HG03066 (cell line): Measurements from ENCODE around the gene SHANK3.
"Not testable (repeated sequence)": the region's sequence is repeated elsewhere in the genome, so short reads cannot be mapped to it uniquely, and the experiment has no call there.

Experiments
- ATAC-seq: cut with Tn5 transposase; IDR thresholded peaks from one replicate; pipeline ENCODE4 v1.9.1; 2021; ENCODE audit warnings: low read depth; ENCODE audit not compliant: unreplicated experiment

Gene SHANK3

GRCh38 chr22:50672471-50673230 lies at the start of gene SHANK3:
SHANK3 (plus strand) TSS chr22:50672823.
- ATAC-seq, result no peak

- no peak for ATAC-seq
These were observed 48.1 kb upstream of the SHANK3 start for GRCh38 chr22:50624347-50625130.

GRCh38 chr22:50625131-50625567 lies 47.5 kb upstream of the SHANK3 start:
- no peak for ATAC-seq

DNA sequence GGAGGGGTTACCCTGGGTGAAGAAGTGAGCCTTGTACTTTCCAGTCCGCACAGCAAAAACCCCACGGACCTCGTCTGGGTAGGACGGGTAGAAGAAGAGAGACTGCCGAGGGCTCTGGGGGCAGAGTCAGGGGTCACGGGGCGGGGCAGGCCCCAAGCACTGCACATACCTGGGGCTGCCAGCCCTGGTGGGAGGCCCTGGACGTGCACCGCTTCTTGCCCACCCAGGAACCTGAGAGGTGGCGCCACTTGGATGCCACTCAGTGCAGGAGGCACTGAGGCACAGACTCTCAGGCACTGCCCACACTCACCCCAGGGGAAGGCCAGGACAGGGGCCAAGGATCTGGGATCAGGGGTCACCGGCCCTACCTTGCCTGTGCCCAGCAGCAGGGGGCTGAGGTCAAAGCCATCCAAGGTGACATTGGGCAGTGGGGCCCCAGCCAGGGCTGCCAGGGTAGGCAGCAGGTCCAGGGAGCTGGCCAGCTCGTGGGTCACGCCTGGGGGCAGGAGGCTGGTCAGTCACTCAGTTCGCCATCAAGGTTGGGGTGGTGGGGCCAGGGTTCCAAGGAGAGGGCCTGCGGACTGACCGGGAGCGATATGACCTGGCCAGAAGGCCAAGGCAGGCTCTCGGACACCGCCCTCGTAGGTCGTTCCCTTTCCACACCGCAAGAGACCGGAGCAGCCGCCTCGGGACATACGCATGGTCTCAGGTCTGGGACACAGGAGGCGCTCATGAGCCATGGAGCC lies 46.9 kb upstream of the SHANK3 start:
- ATAC-seq, result no peak

GRCh38 chr22:50626314-50626849 lies 46.2 kb upstream of the SHANK3 start:
- ATAC-seq, result no peak

DNA sequence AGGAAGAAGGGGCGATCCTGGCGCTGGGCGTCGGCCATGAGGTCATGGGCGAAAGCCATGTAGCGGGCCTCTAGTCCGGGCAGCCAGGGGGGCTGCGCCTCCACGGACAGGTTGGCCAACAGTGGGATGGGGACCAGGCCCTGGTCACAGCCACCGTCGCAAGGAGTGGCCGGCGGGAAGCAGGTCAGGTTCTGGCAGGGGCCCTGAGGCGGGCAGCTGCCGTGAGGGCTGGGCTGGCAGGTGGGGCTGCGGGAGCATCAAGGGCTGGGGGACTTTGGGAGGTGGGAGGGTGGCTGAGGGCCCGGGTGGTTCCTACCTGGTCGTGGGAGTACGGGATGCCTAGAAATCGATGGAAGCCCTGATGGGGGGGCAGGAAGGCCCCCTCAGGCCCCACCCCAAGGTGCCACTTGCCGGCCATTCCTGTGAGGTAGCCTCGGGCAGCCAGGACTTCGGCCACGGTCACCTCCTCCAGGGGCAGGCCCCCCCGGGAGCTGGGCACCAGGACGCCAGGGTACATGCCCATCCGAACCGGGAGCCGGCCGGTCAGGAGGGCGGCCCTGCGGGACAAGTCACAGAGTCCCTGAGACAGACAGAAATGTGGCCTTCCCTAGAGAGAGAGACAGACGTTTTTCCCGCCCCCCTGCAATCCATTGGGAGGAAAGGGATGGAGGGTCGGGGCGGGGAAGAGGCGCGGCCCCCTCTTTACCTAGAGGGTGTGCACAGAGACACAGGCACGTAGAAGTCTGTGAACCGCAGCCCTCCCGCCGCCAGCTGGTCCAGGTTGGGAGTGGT lies 45.6 kb upstream of the SHANK3 start:
- ATAC-seq, result no peak

DNA sequence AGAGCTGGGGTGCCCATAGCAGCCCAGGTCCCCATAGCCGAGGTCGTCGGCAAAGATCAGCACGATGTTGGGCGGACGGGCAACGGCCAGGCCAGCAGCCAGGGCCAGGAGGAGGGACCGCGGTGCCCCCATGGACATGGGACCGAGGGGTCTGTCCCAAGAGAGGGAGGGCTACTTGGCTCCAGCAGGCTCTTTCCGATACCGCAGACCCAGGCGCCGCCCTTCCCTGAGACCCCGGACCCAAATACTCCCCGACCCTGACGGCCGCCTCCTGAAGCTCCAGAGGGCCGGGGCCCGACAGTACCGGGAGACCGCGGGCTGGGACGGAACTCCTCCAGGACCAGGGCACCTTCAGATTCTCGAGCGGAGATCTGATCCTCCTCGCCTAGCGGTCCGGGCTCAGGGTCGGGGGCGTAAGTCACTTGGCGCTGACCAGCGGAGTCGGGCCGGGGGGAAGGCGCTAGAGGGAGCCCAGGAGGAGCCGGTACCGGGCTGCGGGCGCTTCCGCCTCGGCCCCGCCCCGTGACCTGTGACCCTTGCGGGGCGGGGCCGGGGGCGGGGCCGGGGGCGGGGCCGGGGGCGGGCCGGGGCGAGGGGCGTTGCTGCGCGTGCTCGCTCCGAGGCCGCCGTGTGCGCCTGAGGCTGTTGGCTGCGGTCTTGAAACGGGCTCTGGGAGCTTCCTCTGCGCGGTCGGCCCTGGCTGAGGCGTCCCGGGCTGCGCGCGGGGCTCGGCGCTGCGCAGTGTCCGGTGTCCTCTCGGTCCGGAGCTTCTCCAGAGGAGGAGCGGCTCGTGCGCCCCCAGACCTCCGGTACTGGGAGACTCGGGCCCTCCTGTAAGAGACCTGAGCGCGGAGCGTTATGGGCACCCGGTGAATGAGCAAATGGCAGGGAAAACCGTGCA lies 44.7 kb upstream of the SHANK3 start, which contains the start of gene ARSA:
Gene ARSA (minus strand): TSS at position 511 of the 901 bp plus-strand sequence. CDS start 373 bp downstream, at position 138.
- ATAC-seq, result no peak

- no peak for ATAC-seq
These were observed 44.0 kb upstream of the SHANK3 start for GRCh38 chr22:50628543-50629134.

- ATAC-seq, result no peak
These were observed 42.2 kb upstream of the SHANK3 start for GRCh38 chr22:50630376-50630775.

DNA sequence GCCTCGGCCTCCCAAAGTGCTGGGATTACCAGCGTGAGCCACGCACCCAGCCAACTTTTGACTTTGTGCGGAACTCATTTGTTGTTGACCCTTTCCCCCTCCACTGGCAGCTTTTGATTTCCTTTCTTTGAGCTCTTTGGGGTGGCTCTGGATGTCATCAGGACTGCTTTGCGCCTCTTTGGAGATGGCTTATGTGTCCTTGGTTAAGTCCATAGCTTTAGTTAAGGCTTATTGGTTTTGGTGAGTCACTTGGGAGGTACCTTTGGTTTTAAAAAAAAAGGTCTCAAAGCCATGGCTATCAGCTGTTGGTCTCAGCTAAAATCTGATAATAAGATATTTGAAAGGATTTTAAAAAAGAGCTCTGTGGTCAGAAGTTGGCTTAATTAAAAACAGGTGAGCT lies 39.5 kb upstream of the SHANK3 start:
- no peak for ATAC-seq

GRCh38 chr22:50633771-50634170 lies 38.9 kb upstream of the SHANK3 start:
- no peak for ATAC-seq

- ATAC-seq, result no peak
These were observed 37.0 kb upstream of the SHANK3 start for GRCh38 chr22:50635591-50635990.

GRCh38 chr22:50640296-50640695 lies 32.3 kb upstream of the SHANK3 start:
- ATAC-seq, result not testable (repeated sequence)

- no peak for ATAC-seq
These were observed 31.6 kb upstream of the SHANK3 start for GRCh38 chr22:50640857-50641647.

DNA sequence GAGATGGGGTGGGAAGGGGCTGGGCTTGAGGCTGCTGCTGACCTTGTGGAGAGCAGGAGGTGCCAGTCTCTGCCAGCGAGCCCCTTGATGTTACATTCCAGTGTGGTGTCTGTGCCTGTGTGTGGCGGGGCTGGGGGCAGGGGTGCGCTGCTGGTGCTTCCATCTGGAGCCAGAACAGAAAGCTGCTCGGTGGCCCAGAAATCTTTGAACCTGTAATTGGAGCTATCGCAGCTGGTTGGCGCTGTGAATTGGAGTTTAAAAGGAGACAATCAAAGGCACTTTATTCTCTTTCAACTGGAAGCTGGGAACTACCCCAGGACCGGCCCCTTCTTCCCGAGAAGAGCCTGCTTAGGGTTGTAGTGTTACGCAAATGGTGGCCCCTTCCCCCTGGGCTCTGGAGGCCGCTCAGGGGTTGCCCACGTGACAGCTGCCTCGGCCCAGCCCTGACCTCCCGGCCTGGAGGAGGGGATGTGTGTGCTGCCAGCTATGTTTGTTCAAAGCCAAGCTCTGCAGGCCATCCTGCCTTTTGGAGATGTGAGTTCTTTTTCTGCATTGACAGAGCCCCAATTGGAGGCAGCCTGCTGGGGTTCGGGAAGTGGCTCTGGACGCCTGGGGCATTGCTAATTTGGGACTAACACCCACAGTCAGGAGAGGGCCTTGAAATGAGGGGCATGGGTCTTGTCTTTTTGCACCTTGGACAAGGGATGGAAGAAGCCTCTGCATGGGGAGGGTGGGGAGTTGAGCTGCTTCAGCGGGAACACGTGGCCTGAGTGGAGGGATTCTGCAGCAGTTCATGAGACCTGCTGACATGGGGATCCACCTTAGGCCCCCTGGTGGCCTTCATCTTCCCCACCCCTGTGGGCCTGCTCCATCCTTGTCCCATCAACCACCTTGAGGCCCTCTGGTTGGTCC lies 30.7 kb upstream of the SHANK3 start:
- ATAC-seq, result no peak

DNA sequence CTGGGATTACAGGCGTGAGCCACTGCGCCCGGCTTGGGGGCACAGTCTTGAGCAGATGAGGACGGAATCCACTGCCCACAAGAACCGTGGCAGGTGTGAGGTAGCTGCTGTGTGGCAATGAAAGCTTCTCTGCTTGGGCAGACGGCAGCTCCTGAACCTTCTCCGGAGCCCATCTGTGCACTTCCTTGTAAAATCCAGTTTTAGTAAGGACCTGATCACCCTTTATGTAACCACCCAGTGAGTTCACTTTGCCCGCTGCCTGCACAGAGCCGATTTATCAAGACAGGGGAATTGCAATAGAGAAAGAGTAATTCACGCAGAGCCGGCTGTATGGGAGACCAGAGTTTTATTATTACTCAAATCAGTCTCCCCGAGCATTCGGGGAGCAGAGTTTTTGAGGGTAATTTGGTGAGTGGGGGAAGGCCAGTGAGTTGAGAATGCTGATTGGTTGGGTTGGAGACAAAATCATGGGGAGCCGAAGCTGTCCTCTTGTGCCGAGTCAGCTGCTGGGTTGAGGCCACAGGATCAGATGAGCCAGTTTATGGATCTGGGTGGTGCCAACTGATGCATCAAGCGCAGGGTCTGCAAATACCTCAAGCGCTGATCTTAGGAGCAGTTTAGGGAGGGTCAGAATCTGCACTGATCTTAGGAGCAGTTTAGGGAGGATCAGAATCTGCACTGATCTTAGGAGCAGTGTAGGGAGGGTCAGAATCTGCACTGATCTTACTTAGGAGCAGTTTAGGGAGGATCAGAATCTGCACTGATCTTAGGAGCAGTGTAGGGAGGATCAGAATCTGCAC lies 29.4 kb upstream of the SHANK3 start:
- ATAC-seq, result not testable (repeated sequence)
